Limb (tissue), 2 donors: ENCODE data around the gene LRRC61.
"Not testable (repeated sequence)": the region's sequence is repeated elsewhere in the genome, so short reads cannot be mapped to it uniquely, and the experiment has no call there.

Experiments used
- DNase-seq, 2 donors: peaks; one replicate each; pipeline ENCODE4 v3.0.0-alpha.2; 2016; ENCODE audit errors: extremely low spot score in 2 of 2

Gene LRRC61

DNA sequence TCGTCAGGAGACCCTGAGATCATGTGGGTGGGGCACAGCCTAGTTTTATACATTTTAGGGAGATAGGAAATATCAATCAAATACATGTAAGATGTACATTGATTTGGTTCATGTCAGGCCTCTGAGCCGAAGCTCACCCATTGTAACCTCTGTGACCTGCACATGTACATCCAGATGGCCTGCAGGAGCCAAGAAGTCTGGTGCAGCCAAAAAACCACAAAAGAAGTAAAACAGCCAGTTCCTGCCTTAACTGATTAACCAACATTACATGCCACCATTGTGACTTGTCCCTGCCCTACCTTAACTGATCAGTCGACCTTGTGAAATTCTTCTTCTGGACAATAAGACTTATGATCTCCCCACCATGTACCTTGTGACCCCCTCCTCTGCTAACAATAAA lies 16.0 kb upstream of the LRRC61 start:
- no peak for DNase-seq

DNA sequence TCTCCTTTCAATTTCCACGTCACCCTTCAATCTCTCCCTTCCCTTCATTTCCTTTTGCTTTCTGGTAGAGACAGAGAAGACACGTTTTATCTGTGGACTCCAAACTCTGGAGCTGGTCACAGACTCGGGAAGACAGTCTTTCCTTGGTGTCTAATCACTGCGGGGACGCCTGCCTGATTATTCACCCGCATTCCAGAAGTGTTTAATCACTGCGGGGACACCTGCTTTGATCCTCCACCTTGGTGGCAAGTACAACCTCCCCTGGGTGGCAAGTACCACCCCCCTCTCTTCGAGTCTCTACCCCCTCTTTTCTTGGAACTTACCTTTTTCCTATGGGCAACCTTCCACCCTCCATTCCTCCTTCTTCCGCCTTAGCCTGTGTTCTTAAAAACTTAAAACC lies 15.3 kb upstream of the LRRC61 start:
- no peak for DNase-seq

DNA sequence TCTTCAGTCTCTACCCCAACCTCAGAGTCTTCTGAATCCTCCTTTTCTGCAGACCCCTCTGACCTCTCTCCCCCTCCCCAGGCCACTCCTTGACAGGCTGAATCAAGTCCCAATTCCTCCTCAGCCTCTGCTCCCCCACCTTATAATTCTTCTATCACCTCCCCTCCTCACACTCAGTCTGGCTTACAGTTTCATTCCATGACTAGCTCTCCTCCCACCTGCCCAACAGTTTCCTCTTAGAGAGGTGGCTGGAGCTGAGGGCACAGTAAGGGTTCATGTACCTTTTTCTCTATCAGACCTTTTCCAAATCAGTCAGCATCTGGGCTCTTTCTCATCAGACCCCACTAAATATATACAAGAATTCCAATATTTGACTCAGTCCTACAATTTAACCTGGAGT lies 14.6 kb upstream of the LRRC61 start:
- DNase-seq: no peak

DNA sequence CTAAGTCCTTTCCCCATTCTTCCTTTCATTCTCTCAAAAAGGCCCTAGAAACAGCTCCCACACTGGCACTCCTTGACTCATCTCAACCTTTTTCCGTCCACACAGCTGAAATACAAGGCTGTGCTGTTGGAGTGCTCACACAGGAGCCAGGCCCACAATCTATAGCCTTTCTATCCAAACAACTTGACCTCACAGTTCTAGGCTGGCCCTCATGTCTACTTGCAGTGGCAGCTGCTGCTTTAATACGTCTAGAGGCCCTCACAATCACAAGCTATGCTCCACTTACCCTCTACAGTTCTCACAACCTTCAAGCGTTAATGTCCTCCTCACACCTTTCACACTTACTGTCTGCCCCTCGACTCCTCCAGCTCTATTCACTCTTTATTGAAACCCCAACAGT lies 12.0 kb upstream of the LRRC61 start:
- no peak for DNase-seq

DNA sequence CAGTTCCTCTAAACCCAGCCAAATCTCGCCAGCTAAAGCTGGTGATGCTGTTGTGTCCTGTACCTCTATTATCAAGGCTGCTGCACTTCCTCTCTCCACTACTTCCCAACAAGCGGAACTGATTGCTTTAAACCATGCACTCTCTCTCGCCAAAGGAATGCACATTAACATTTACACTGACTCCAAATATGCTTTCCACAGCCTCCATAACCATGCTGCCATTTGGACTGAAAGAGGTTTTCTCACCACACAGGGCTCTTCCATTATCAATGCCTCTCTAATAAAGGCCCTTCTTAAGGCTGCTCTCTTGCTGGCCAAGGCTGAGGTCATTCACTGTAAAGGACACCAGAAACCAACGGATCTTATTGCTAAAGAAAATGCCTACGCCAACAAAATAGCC lies 11.4 kb upstream of the LRRC61 start:
- peak in 1 of 2 donors; percentile 16 for DNase-seq

DNA sequence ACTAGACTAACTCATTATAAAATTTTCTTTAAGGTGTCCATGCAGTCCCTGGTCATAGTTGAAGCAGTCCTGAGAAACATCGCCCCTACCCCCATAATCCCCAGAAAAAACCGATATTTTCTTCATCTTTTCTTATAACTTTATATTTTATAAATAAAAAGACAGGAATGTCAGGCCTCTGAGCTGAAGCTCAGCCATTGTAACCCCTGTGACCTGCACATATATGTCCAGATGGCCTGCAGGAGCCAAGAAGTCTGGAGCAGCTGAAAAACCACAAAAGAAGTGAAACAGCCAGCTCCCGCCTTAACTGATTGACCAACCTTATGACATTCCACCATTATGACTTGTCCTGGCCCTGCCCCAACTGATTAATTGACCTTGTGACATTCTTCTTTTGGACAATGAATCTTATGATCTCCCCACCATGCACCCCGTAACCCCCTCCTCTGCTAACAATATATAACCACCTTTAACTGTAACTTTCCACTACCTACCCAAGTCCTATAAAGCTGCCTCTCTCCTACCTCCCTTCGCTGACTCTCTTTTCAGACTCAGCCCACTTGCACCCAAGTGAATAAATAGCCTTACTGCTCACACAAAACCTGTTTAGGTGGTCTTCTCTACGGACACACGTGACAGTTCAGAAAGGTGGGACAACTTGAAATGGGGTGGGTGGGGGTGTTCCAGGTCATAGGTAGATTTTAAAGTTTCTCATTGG lies 10.3 kb upstream of the LRRC61 start:
- not testable (repeated sequence) for DNase-seq

DNA sequence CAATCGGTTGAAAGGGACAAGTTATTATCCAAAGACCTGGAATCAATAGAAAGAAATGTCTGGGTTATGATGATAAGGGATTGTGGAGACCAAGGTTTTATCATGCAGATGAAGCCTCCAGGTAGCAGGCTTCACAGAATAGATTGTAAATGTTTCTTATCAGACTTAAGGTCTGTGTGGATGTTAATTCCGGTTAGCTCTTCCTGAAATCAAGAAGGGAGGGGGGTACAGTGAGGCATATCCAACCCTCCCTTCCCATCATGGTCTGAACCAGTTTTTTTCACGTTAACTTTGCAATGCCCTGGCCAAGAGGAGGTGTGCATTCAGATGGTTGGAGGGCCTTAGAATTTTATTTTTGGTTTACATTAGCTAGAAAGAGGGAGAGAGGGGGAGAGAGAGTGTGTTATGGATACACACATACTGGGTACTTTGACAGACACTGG lies 9.8 kb upstream of the LRRC61 start:
- DNase-seq: no peak

DNA sequence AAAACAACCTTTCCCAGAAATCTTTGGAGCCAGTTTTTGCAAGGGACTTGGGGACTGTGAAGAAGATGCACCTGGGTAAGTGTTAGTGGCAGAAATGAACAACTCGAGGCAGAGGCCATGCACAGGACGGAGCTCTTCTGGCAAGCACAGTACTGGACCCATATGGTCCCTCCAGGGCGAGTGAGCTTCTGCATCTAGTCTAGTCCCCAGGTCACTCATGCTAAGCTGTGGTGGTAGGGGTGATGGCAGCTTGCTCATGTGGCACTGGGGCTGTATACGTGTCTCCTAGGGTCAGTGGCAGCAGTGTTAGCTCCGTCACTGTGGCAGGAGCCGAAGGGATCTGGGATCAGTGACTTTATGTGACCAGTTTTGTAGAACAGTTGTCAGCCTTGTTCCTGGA lies 9.3 kb upstream of the LRRC61 start:
- no peak for DNase-seq

DNA sequence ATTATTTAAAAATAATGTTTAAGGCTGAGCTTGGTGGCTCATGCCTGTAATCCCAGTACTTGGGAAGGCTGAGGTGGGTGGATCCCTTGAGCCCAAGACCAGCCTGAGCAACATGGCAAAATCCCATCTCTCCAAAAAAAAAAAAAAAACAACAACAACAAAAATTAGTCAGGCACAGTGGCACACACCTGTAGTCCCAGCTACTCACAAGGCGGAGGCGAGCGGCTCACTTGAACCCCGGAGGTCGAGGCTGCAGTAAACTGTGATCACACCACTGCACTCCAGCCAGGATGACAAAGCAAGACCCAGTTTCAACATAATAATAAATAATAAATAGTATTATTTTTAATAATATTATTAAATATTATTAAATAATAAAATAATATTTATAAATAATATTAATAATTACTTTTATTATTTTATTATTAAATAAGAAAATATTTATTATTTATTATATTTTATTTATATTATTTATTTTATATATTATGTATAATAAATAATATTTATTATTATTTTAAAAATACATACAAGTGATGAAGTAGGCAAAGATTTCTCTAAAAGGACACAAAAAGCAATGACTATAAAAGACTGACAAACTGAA lies 8.4 kb upstream of the LRRC61 start:
- no peak for DNase-seq

DNA sequence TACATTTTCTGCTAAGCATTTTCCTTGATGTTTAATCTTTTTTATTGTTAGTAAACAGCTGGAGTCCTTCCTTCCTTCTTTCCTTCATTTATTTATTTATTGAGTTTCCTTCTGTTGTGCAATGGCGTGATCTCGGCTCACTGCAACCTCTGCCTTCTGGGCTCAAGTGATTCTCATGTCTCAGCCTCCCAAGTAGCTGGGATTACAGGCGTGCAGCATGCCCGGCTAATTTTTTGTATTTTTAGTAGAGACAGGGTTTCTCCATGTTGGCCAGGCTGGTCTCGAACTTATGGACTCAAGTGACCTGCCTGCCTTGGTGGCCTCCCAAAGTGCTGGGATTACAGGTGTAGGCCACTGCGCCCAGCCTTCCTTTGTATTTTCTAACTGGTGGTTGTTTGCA lies 6.2 kb upstream of the LRRC61 start:
- not testable (repeated sequence) for DNase-seq

DNA sequence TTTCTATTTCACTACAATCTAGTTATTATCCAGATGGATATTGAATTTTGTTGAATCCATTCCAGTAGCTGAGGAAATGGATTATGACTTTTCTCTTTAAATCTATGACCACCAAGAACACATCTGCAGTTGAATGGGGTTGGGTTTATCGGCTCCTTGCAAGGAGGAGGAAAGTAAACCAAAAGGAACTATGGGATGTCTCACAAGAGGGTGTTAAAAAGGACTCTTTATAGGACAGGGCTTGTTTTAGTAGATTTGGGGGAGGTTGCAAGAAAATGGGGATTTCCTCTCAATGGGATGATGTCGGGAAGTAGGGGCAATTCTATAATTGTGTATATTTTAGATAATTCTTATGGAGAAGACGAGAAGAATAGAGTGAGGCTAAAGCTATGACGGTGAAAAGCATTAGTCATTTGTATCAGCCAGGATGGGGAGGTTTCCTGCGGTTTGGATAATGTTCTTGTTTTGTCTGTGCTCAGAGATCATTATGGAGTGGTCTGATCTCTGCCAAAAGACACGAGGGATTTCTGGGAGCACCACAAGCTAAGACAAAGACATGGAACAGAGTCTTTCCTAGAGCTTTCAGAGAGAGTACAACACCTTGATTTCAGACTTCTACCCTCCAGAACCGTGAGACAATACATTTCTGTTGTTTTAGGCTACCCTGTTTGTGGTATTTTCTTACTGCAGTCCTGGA lies 5.3 kb upstream of the LRRC61 start:
- DNase-seq: no peak

DNA sequence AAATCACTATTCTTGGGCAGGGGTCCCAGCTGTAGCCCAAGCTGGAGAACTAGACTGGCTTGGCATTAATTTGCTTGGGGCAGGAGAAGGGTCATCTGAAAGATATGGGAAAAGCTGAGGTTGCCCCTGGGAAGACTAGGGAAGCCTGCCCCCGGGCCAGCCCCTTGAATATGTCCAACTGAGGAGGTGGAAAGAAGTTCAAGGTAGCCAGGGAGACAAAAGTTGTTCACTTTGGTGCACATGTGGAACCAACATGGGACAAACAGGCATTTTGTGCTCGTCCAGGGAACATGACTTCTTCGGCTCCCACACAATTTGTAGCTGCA lies 1.4 kb upstream of the LRRC61 start:
- DNase-seq: no peak

DNA sequence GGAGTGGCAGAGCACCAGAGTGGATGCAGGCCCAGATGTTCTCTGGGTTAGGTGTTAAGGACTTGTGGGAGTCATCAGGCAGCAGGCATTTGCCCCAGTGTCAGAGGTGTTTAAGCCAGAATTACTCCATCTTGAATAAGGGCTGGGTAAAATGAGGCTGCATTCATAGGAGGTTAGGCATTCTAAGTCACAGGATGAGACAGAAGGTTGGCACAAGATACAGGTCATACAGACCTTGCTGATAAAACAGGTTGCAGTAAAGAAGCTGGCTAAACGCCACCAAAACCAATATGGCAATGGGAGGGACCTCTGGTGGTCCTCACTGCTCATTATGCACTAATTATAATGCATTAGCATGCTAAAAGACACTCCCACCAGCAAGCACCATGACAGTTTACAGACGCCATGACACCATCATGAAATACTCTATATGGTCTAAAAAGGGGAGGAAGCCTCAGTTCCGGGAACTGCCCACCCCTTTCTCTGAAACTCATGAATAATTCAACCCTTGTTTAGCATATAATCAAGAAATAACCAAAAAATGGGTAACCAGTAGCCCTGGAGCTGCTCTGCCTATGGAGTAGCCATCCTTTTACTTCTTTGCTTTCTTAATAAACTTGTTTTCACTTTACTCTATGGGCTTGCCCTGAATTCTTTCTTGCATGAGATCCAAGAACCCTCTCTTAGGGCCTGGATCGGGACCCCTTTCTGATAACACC lies 882 bp upstream of the LRRC61 start:
- DNase-seq: no peak

DNA sequence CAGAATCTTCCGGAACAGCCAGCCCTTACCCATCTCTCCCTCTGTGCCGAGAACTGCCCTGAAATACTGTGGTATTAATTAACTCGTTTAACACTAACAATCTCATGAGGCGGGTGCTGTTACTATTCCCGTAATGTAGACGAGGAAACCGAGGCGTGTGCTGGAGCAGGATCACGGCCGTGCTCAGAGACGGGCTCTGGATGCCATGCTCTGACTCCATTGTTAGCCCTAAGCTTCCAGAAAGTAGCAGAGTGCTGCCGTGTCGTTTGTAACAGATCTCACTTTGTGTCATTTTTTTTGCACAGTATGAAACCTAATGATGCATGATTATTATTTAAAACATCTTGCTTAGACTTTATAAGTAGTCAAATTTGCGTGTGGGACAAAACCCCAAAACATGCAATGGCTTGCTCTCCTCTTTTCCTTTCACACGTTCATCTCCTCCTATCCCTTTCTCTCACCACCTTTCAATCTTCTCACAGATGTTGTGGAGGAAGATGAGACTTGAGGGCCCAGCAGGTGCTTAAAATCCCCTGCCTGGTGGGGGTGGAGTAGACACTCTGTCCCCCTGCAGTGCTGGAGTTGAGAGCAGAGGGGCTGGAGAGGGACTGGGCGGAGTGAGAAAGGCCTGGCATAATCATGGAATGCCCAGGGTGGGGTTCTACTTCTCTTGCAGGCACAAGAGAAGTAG lies 672 bp downstream of the LRRC61 start:
- DNase-seq: no peak

DNA sequence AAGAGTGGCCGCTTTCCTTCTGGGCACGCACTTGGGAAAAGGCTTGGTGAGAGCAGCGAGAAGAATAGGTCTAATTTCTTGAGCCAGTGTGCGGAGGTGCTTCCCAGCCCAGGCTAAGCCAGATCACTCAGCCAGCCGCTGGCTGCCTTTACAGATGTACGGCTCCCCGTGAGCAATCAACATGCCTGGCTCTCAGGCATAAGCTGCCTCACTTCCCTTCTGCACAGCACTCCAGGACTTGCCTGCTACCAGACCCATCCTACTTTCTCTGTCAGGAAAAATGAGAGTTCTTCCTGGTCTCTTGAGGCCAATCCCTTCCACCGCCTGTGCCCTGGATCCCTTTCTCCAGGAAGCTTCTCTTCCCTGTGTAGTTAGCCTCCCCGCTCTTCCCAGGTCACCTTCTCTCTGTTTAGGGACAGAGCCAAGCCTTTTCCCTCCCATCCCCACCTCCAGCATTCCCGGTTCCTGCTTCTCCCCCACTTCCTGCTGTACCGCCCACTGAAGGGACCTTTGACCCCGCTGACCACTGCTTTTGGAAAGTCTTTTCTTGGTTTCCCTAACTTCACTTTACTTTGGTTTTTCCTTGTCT lies 1.3 kb downstream of the LRRC61 start:
- no peak for DNase-seq

DNA sequence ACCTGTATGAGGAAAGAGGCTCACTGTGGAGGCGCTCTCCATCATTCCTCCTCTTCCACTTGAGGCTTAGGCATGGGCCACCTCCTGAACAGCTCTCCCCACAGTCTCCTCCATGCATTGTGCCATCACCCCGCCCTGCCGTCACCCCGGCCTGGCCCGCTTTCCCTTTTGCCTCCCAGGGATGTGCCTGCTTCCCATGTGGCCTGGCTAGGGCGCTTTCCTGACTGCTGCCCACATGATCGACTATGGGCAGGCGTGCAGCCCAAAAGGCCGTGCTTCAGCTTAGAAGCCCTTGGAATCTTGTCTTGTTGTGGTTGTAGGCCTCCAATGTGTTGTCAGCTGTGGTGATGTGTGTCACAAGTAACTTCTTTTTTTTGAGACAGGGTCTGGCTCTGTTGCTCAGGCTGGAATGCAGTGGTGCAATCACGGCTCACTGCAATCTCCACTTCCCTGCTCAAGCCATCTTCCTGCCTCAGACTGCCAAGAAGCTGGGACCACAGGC lies 2.0 kb downstream of the LRRC61 start:
- no peak for DNase-seq

DNA sequence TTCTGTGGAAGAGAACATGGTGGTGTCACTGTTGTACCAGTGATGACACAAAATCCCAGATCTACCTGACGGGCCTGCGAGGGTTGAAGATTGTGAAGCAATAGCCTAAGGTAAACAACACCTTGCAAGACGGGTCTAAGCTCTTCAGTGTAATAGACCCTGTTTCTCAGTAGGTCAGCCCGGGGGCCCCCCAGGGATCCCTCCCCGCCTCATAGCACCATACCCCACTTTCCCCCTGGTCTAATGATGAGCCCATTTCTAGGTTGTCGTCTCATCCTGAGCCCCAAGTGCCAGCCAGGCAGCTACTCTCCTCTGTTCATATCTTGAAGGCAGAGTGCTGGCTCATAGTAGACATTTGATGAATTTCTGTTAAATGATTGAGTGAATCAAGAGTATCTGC lies 2.7 kb downstream of the LRRC61 start:
- DNase-seq: no peak

DNA sequence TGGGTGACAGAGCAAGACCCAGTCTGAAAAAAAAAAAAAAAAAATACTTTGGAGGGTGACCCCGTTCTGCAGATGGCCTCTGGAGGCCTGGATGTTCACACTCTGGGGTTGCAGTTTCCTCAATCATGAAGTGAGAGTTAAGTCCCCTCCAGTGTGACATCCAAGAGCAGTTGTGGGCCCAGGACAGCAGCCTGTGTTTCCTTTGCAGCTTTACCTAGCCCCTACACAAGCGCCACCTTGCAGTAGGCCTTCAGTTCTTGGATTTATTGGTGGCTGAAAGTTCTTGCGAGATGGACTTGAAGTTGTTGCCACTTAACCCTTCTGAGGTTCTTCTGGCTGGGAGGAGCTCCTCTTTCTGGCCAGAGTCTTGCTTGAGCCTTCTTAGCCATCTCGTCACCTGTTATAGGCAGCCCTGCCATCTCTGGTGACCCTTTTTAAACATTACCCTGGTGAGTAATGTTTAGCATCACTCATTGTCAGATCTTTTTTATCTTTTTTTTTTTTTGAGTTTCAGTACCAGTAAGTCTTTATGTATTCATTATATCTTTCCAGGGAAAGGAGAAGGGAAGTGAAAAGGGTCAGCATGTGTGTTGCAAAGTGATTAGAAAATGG lies 3.6 kb downstream of the LRRC61 start:
- no peak for DNase-seq

DNA sequence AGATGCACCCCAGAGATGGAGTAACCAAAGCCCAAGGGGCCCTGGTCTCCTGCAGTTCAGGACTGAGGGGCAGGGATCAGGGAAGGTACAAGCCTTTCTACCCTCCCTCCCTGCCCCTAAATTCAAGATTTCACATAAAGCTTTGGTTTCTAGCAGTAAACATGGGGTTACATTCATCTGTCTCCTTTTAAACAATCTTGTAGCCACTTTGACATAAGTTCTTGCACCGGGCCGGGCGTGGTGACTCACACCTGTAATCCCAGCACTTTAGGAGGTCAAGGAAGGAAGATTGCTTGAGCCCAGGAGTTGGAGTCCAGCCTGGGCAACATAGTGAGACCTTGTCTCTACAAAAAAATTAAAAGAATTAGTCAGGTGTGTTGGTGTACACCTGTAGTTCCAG lies 4.2 kb downstream of the LRRC61 start:
- no peak for DNase-seq

DNA sequence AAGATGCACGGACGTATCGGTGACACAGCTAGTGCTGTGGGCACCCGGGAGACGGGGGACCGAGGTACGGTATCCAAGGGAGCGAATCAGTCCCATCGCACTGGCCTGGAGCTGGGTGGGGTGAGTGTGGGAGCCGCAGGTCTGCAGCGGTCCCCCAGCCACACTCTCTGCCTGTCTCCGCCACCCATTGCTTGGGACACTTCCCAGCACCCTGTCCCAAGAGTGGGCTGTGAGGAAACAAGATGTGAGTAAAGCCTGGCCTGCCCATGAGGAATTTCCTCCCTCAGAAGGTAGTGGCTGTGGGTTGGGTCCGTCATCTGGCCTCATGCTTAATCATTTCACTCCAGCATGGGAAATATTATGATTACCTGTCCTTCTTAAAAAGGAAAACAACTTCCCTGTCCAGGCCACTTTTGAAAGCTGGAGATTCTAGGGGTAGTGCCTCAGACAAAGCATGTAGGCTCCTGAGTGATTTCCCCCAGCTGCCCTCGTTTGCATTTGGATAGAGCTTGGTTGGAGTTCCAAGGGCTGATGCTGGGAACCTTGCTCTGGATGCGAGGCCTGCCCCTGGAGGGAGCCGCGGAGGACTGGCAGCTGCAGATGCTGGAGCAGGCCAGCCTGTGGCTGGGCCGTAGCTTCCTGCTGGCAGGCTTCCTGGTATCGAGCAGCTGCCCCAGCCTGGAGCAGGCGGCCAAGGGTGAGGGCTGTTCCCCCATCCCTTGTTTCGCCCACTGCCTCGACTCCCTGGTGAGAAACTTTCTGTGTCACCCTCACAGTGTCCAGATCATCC lies 6.4 kb downstream of the LRRC61 start:
- no peak for DNase-seq
